ENCODE results near the gene NRXN3. TPM values are rescaled to one million over a fixed set of nuclear protein-coding genes. Genes with fewer than 3 reads are reported as not detected.
"Not testable (repeated sequence)": the region's sequence is repeated elsewhere in the genome, so short reads cannot be mapped to it uniquely, and the experiment has no call there.

Gene NRXN3
- total and polyA plus RNA-seq, 2 of the 4 experiments (the other 2 are of a cell fraction) = 4.8 to 25.1 TPM

DNA sequence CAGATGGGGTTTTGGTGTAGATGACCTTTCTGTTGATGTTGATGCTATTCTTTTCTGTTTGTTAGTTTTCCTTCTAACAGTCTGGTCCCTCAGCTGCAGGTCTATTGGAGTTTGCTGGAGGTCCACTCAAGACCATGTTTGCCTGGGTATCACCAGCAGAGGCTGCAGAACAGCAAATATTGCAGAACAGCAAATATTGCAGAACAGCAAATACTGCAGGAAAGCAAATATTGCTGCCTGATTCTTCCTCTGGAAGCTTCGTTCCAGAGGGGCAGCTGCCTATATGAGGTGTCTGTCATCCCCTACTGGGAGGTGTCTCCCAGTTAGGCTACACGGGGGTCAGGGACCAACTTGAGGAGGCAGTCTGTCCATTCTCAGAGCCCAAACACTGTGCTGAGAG is 371.6 kb downstream of the NRXN3 start:
- H3K4ac ChIP-seq (ENCODE audit: low read depth, low read length); H3K9ac ChIP-seq (ENCODE audit: low read depth, low read length); H3K79me1 ChIP-seq (ENCODE audit: low read depth in 1 of 2, low read length in 2 of 2); H3K4me3 ChIP-seq (ENCODE audit: insufficient read depth, low read depth, low read length); H3K9me1 ChIP-seq (ENCODE audit: insufficient read depth, low read length); BruUV-seq (replicated peaks); in situ Hi-C loops (cut with MboI; ENCODE audit: low sequenced_read_pairs); H3K4me1 ChIP-seq (ENCODE audit: control insufficient read depth, insufficient read depth, low read length); H3K14ac ChIP-seq (replicated peaks; ENCODE audit: low read depth, low read length); H3K27me3 ChIP-seq (ENCODE audit: control insufficient read depth, insufficient read depth, low read length); H3K56ac ChIP-seq (ENCODE audit: extremely low read depth, insufficient read depth, low read length); H4K20me1 ChIP-seq (ENCODE audit: insufficient read depth, low read length); H4K5ac ChIP-seq (ENCODE audit: low read depth, low read length); H3K27ac ChIP-seq (ENCODE audit: insufficient read depth, low read length); ATAC-seq (ENCODE audit: low read depth); H2BK120ac ChIP-seq (ENCODE audit: low read depth, low read length); POLR2A ChIA-PET (ENCODE audit: unreplicated experiment); intact Hi-C loops (cut with micrococcal nuclease); H2AK5ac ChIP-seq (ENCODE audit: low read depth, low read length); H2BK5ac ChIP-seq (ENCODE audit: low read depth, low read length, poor library complexity, severe bottlenecking); H3K23ac ChIP-seq (ENCODE audit: low read depth, low read length); H3K18ac ChIP-seq (ENCODE audit: low read depth, low read length); H2BK15ac ChIP-seq (ENCODE audit: low read depth, low read length); H3K4me2 ChIP-seq (ENCODE audit: low read depth, low read length); H2BK20ac ChIP-seq (ENCODE audit: low read depth, low read length); H3K36me3 ChIP-seq (ENCODE audit: control insufficient read depth, insufficient read depth, low read length); dilution Hi-C loops (cut with HindIII; ENCODE audit: low sequenced_read_pairs, unreplicated experiment); DNase-seq; H2AK9ac ChIP-seq (replicated peaks; ENCODE audit: low read depth, low read length, poor library complexity); H4K91ac ChIP-seq (ENCODE audit: insufficient read depth, low read depth, low read length); CTCF ChIA-PET; H4K8ac ChIP-seq (ENCODE audit: low read depth in 2 of 2, low read length in 2 of 2); H3K9me3 ChIP-seq (ENCODE audit: control insufficient read depth, insufficient read depth, low read length); H2AFZ ChIP-seq (replicated peaks; ENCODE audit: low read length, poor library complexity): not testable (repeated sequence)
- WGBS, 2 experiments (ENCODE audit: extremely low coverage in 2 of 2, insufficient read length in 1 of 2) = 39% methylated on average over 2 of the region's 2 CpGs; no CpG with 5 or more reads in 1 of the 2 experiments

All from IMR-90 (cell line).